Cardiac fibroblast (primary cell): ENCODE data around the gene TMEM127.

Experiments
- DNase-seq, 2 donors: peaks; one replicate each; pipeline versions ENCODE4 v3.0.0 to v3.0.0-alpha.2; 2010; ENCODE audit warnings: low read depth in 2 of 2
- H3K4me3 ChIP-seq, 2 donors: replicated peaks in 1 of 2; 1 replicate in 1 of 2; 2 replicates in 1 of 2; pipeline ENCODE4 v1.5.1; 2011; ENCODE audit warnings: low read depth in 2 of 2, low read length in 2 of 2, mild to moderate bottlenecking in 2 of 2, moderate library complexity in 1 of 2
- CTCF ChIP-seq: IDR thresholded peaks from one replicate; pipeline ENCODE4 v1.5.1; 2011; ENCODE audit warnings: low read depth, mild to moderate bottlenecking, low read length, inconsistent platforms

The TMEM127 gene

GRCh38 chr2:96274355-96275056 is 8.7 kb upstream of the TMEM127 start:
- no peak for TF ChIP-seq CTCF
- DNase-seq = no peak
- H3K4me3 ChIP-seq = no peak overlapping the region

- no peak overlapping the region for H3K4me3 ChIP-seq
- no peak for TF ChIP-seq CTCF
- no peak for DNase-seq
Measured at GRCh38 chr2:96273763-96274162, 8.0 kb upstream of the TMEM127 start.

GRCh38 chr2:96271995-96272394 is 6.2 kb upstream of the TMEM127 start:
- H3K4me3 ChIP-seq = no peak overlapping the region
- no peak for DNase-seq
- TF ChIP-seq CTCF = no peak

GRCh38 chr2:96267159-96267971 is 1.6 kb upstream of the TMEM127 start:
- peak; percentile 36 to 44 for DNase-seq
- peak overlapping the region; percentile 8 to 96 for H3K4me3 ChIP-seq
- TF ChIP-seq CTCF = peak; percentile 35

GRCh38 chr2:96265349-96265839 is 403 bp downstream of the TMEM127 start:
- peak overlapping the region; percentile 96 to 97 for H3K4me3 ChIP-seq
- no peak for TF ChIP-seq CTCF
- DNase-seq = peak in 1 of 2 donors; percentile 20

GRCh38 chr2:96264656-96265348 is 995 bp downstream of the TMEM127 start:
- peak; percentile 50 for TF ChIP-seq CTCF
- peak overlapping the region; percentile 96 to 97 for H3K4me3 ChIP-seq
- DNase-seq = peak; percentile 52 to 56
